ENCODE data around the gene CALN1. TPM values are rescaled to one million over a fixed set of nuclear protein-coding genes. Genes with fewer than 3 reads are reported as not detected.
"Not testable (repeated sequence)": the region's sequence is repeated elsewhere in the genome, so short reads cannot be mapped to it uniquely, and the experiment has no call there.

CALN1 gene
- total RNA-seq, 4 donors from 2014 or later = under 0.01 to 1.2 (median 0.22) TPM; not detected in 1

DNA sequence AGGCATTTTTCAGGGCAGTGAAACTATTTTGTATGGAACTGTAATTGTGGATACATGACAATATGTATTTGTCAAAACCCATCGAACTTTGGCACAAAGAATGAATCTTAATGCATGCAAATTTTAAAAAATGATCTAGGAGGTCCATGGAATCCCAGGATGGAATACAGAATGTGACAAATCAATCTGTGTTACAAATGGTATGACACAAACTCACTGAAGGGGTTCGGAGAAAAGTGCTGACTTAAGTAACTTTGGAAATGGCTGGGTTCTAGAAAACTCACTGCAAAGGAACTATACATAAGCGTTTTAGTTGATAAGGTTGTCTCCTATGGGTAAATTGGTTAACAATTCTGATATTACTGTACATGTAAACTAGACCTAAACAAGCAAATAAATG lies 26.0 kb downstream of the CALN1 start:
- peaks cover 0 to 15% (median 2%) of the 10 kb centered on the region in 4 donors for H3K9me3 ChIP-seq
- no peak overlapping the region for H3K4me3 ChIP-seq
- no peaks in the 10 kb centered on the region for H3K36me3 ChIP-seq
- no peak for DNase-seq (ENCODE audit: low spot score in 2 of 2)
- TF ChIP-seq POLR2A (IDR thresholded peaks at IDR 0.05) = no peak
- no peak for TF ChIP-seq EP300 (IDR thresholded peaks at IDR 0.05)
- TF ChIP-seq CTCF (IDR thresholded peaks at IDR 0.05) = no peak
- H3K27me3 ChIP-seq = no peaks in the 10 kb centered on the region
- 81 to 84% methylated on average over 3 of the region's 3 CpGs for WGBS, 2 donors
- H3K27ac ChIP-seq = no peak overlapping the region
- no peaks in the 10 kb centered on the region for H3K4me1 ChIP-seq

GRCh38 chr7:72362246-72362645 lies 49.9 kb downstream of the CALN1 start:
- Histone ChIP-seq H3K9me3 (no peaks in the 10 kb centered on the region), H3K4me3 (no peak overlapping the region), H3K36me3 (no peaks in the 10 kb centered on the region), H3K27me3 (no peaks in the 10 kb centered on the region), H3K4me1 (no peaks in the 10 kb centered on the region), H3K27ac (no peak overlapping the region)
- TF ChIP-seq EP300 (IDR thresholded peaks at IDR 0.05) (no peak), CTCF (IDR thresholded peaks at IDR 0.05) (no peak), POLR2A (IDR thresholded peaks at IDR 0.05) (no peak)
- 92 to 94% methylated on average over 4 of the region's 4 CpGs for WGBS, 2 donors
- DNase-seq (ENCODE audit: low spot score in 2 of 2) = no peak

DNA sequence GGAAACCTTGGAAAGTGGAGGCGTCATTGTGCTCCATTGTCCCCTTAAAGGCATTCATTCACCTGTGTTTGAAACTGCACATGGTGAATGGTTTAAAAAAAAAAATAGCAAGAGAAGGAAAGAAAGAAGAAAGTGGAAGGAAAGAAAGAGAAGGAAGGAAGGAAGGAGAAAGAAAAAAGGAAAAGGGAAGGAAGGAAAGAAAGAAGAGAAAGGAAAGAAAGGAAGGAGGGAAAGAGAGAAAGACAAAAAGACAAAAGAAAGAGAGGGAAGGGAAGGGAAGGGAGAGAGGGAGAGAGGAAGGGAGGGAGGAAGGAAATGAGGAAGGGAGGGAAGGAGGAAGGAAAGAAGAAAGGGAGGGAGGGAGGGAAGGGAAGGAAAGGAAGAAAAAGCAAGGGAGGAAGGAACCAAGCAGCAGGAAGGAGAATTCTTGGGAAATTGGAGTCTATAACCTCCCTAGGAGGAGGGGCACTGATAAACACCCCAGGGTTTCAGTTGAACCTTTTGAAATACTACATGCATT lies 66.9 kb downstream of the CALN1 start:
- no peaks in the 10 kb centered on the region for H3K27me3 ChIP-seq
- H3K36me3 ChIP-seq = no peaks in the 10 kb centered on the region
- no peak overlapping the region for H3K4me3 ChIP-seq
- 84 to 90% methylated on average over 1 of the region's 1 CpG for WGBS, 2 donors
- no peak for TF ChIP-seq EP300 (IDR thresholded peaks at IDR 0.05)
- no peak for TF ChIP-seq CTCF (IDR thresholded peaks at IDR 0.05)
- no peak for TF ChIP-seq POLR2A (IDR thresholded peaks at IDR 0.05)
- H3K27ac ChIP-seq = no peak overlapping the region
- no peaks in the 10 kb centered on the region for H3K4me1 ChIP-seq
- no peaks in the 10 kb centered on the region for H3K9me3 ChIP-seq
- DNase-seq (ENCODE audit: low spot score in 2 of 2) = no peak

DNA sequence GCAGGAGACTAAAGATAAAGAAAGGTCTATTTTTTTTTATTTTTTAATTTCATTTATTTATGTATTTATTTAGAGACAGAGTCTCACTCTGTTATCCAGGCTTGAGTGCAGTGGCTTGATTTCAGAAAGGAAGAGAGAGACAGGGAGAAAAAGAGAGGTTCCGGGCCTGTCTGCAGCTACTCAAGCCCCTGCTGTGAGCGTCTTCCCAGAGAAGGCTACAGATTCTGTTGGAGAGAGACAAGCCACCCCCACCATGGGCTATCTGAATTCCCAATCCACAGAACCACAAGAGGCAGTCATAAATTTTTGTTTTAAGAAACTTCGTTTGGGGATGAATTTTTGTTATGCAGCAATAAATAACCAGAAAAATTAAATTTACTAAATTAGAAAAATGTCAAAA lies 68.1 kb downstream of the CALN1 start:
- Histone ChIP-seq H3K36me3 (no peaks in the 10 kb centered on the region), H3K27me3 (no peaks in the 10 kb centered on the region), H3K27ac (no peak overlapping the region), H3K9me3 (peaks cover 0 to 4% (median 0%) of the 10 kb centered on the region in 4 donors), H3K4me3 (no peak overlapping the region), H3K4me1 (no peaks in the 10 kb centered on the region)
- DNase-seq (ENCODE audit: low spot score in 2 of 2) = no peak
- 46% methylated on average over 3 of the region's 3 CpGs for WGBS, 2 donors
- TF ChIP-seq POLR2A (IDR thresholded peaks at IDR 0.05) (no peak), EP300 (IDR thresholded peaks at IDR 0.05) (no peak), CTCF (IDR thresholded peaks at IDR 0.05) (no peak)

DNA sequence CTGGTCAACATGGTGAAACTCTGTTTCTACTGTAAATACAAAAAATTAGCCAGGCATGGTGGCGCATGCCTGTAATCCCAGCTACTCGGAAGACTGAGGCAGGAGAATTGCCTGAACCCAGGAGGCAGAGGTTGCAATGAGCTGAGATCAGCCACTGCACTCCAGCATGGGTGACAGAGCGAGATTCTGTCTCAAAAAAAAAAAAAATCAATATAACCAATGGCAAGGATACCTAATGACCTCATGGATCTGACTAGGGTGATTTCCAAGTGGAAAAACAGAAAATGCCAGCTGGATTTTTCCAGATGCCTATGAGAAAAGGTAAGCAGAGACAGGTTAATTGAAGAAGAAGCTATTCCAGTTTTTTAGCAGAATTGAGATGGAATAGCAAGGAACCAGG lies 68.8 kb downstream of the CALN1 start:
- H3K27me3 ChIP-seq; DNase-seq (ENCODE audit: low spot score in 2 of 2); H3K27ac ChIP-seq; H3K4me1 ChIP-seq; H3K4me3 ChIP-seq; H3K36me3 ChIP-seq; H3K9me3 ChIP-seq: not testable (repeated sequence)
- 85 to 90% methylated on average over 3 of the region's 3 CpGs for WGBS, 2 donors
